HFFc6 (cell line): ENCODE data around the gene PPP2R2B. TPM values are rescaled to one million over a fixed set of nuclear protein-coding genes. Genes with fewer than 3 reads are reported as not detected.

Experiments
- DNase-seq: peaks from one replicate; pipeline ENCODE4 v3.0.0-alpha.2; 2018
- H3K27ac Mint-ChIP-seq: 2 replicates; pipeline ENCODE4 v1.8.0; 2020; ENCODE audit warnings: mild to moderate bottlenecking, mixed read lengths
- H3K27me3 Mint-ChIP-seq: 2 replicates; pipeline ENCODE4 v1.8.0; 2021; ENCODE audit warnings: mild to moderate bottlenecking, moderate library complexity, mixed read lengths; ENCODE audit not compliant: insufficient read depth
- H3K36me3 Mint-ChIP-seq: 2 replicates; pipeline ENCODE4 v1.8.0; 2021; ENCODE audit warnings: low read depth, mixed read lengths
- H3K4me1 Mint-ChIP-seq: 2 replicates; pipeline ENCODE4 v1.8.0; 2020; ENCODE audit warnings: low read depth, mixed read lengths
- H3K4me3 Mint-ChIP-seq: 2 replicates; pipeline ENCODE4 v1.8.0; 2020; ENCODE audit warnings: mild to moderate bottlenecking, moderate library complexity, mixed read lengths
- H3K9me3 Mint-ChIP-seq: 2 replicates; pipeline ENCODE4 v1.8.0; 2020; ENCODE audit warnings: mild to moderate bottlenecking, mixed read lengths
- CTCF ChIP-seq: fragments of 200-600 bp; sonication (generic); IDR thresholded peaks from 2 replicates; pipeline ENCODE4 v1.5.0; 2021; ENCODE audit warnings: antibody characterized with exemption, mild to moderate bottlenecking
- total RNA-seq, 6 experiments: library from RNA; stranded (reverse); fragmentation: NEBNext Ultra II Directional; extraction: Animal tissue kit (Norgen Biotek cat#: 25700); gene quantifications; 2 replicates in 1 of 6; 3 replicates in 5 of 6; pipeline ENCODE4 v1.2.3, GENCODE V29; 2021

The PPP2R2B gene
- total RNA-seq, 6 experiments from 2014 or later, result not detected

- peaks cover 17% of the 10 kb centered on the region for H3K9me3 Mint-ChIP-seq
- no peak overlapping the region for H3K4me3 Mint-ChIP-seq
- H3K27me3 Mint-ChIP-seq, result no peaks in the 10 kb centered on the region
These were observed 50.2 kb downstream of the PPP2R2B start for GRCh38 chr5:146828385-146828784.

GRCh38 chr5:146827901-146828300, 50.7 kb downstream of the PPP2R2B start:
- Mint-ChIP-seq H3K27me3 (no peaks in the 10 kb centered on the region), H3K27ac (no peak overlapping the region), H3K4me1 (no peaks in the 10 kb centered on the region), H3K36me3 (no peaks in the 10 kb centered on the region), H3K9me3 (peaks cover 17% of the 10 kb centered on the region), H3K4me3 (no peak overlapping the region)
- no peak for DNase-seq
- no peak for TF ChIP-seq CTCF

More at GRCh38 chr5:146828385-146828784, 50.2 kb downstream of the PPP2R2B start:
- no peaks in the 10 kb centered on the region for H3K36me3 Mint-ChIP-seq
- peak; percentile 1 for DNase-seq
- H3K27ac Mint-ChIP-seq, result no peak overlapping the region
- TF ChIP-seq CTCF, result no peak
- H3K4me1 Mint-ChIP-seq, result no peaks in the 10 kb centered on the region

- Mint-ChIP-seq H3K9me3 (peaks cover 23% of the 10 kb centered on the region), H3K27me3 (no peaks in the 10 kb centered on the region), H3K27ac (no peak overlapping the region), H3K4me1 (no peaks in the 10 kb centered on the region), H3K4me3 (no peak overlapping the region), H3K36me3 (no peaks in the 10 kb centered on the region)
- no peak for DNase-seq
- TF ChIP-seq CTCF, result no peak
These were observed 53.5 kb downstream of the PPP2R2B start for GRCh38 chr5:146825033-146825432.

GRCh38 chr5:146821732-146822131, 56.8 kb downstream of the PPP2R2B start:
- TF ChIP-seq CTCF, result no peak
- peaks cover 2% of the 10 kb centered on the region; the same call in 1 of the 2 replicates for H3K27me3 Mint-ChIP-seq
- H3K4me1 Mint-ChIP-seq, result no peaks in the 10 kb centered on the region
- peaks cover 17% of the 10 kb centered on the region for H3K9me3 Mint-ChIP-seq
- no peak for DNase-seq
- H3K36me3 Mint-ChIP-seq, result no peaks in the 10 kb centered on the region
- H3K4me3 Mint-ChIP-seq, result no peak overlapping the region
- no peak overlapping the region for H3K27ac Mint-ChIP-seq

DNA sequence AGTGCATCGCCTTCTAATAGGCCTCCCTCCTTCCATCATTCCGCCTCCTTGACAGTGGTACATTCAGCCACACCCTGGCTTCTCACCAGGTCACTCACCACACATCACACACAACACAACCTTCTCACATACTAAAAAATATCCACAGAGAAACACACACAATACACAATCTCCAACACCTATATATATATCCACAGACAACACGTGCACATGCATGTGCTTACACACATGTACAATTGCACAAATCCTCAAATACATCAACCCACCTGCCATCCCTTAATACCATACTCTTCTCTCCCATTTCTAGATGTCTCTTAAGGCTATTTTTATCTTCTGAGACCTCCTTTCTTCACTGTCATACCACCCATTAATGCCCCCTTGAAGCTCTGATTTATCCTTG, 57.6 kb downstream of the PPP2R2B start:
- H3K36me3 Mint-ChIP-seq, result no peaks in the 10 kb centered on the region
- no peak overlapping the region for H3K4me3 Mint-ChIP-seq
- peaks cover 14% of the 10 kb centered on the region for H3K9me3 Mint-ChIP-seq
- peaks cover 2% of the 10 kb centered on the region; the same call in 1 of the 2 replicates for H3K27me3 Mint-ChIP-seq
- no peak overlapping the region for H3K27ac Mint-ChIP-seq
- no peak for TF ChIP-seq CTCF
- no peak for DNase-seq
- H3K4me1 Mint-ChIP-seq, result no peaks in the 10 kb centered on the region

GRCh38 chr5:146818822-146819221, 59.7 kb downstream of the PPP2R2B start:
- peaks cover 25% of the 10 kb centered on the region for H3K9me3 Mint-ChIP-seq
- H3K36me3 Mint-ChIP-seq, result no peaks in the 10 kb centered on the region
- DNase-seq, result no peak
- no peak for TF ChIP-seq CTCF
- peaks cover 2% of the 10 kb centered on the region; the same call in 1 of the 2 replicates for H3K27me3 Mint-ChIP-seq
- H3K4me1 Mint-ChIP-seq, result no peaks in the 10 kb centered on the region
- no peak overlapping the region for H3K27ac Mint-ChIP-seq
- H3K4me3 Mint-ChIP-seq, result no peak overlapping the region
